Adipose tissue (tissue), 3 donors: Measurements from ENCODE around the gene ATP9A. TPM values are rescaled to one million over a fixed set of nuclear protein-coding genes. Genes with fewer than 3 reads are reported as not detected.
"Not testable (repeated sequence)": the region's sequence is repeated elsewhere in the genome, so short reads cannot be mapped to it uniquely, and the experiment has no call there.

Source experiments
- H3K27ac ChIP-seq: one replicate; pipeline ENCODE4 v1.5.1; 2013; ENCODE audit warnings: low read depth, low read length
- WGBS, 3 donors: extraction: QIAGEN DNeasy Blood & Tissue Kit; methylation state at CpG; one replicate each; pipeline ENCODE4 v1.1.7; 2013; 5-methylcytosine and 5-hydroxymethylcytosine counted together
- polyA plus RNA-seq, 3 donors: library from polyadenylated mRNA; stranded (reverse); fragments of 200-250 nt; gene quantifications; one replicate each; pipeline ENCODE4 v1.2.3, GENCODE V29; 2013
- donor health status: healthy with polysubstance abuse.
- donor health status: Bipolar disorder and iron deficiency.
- donor health status: healthy.

The ATP9A gene, protein sequence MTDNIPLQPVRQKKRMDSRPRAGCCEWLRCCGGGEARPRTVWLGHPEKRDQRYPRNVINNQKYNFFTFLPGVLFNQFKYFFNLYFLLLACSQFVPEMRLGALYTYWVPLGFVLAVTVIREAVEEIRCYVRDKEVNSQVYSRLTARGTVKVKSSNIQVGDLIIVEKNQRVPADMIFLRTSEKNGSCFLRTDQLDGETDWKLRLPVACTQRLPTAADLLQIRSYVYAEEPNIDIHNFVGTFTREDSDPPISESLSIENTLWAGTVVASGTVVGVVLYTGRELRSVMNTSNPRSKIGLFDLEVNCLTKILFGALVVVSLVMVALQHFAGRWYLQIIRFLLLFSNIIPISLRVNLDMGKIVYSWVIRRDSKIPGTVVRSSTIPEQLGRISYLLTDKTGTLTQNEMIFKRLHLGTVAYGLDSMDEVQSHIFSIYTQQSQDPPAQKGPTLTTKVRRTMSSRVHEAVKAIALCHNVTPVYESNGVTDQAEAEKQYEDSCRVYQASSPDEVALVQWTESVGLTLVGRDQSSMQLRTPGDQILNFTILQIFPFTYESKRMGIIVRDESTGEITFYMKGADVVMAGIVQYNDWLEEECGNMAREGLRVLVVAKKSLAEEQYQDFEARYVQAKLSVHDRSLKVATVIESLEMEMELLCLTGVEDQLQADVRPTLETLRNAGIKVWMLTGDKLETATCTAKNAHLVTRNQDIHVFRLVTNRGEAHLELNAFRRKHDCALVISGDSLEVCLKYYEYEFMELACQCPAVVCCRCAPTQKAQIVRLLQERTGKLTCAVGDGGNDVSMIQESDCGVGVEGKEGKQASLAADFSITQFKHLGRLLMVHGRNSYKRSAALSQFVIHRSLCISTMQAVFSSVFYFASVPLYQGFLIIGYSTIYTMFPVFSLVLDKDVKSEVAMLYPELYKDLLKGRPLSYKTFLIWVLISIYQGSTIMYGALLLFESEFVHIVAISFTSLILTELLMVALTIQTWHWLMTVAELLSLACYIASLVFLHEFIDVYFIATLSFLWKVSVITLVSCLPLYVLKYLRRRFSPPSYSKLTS
- 10 to 100 TPM; 10.1 to 38.0 (median 10.4) TPM for polyA plus RNA-seq

- H3K27ac ChIP-seq: no peak within 1 kb of the TSS
Observed at GRCh38 chr20:51767867-51768758, at the start of gene ATP9A. TSS of gene ATP9A (minus strand) at chr20:51768390. CDS start at chr20:51768369, 21 bp downstream.

GRCh38 chr20:51816856-51817255 is 48.7 kb upstream of the ATP9A start:
- H3K27ac ChIP-seq: not testable (repeated sequence)
- 84 to 92% (median 87%) methylated on average over 8 of the region's 8 CpGs for WGBS, 3 donors

More at GRCh38 chr20:51767867-51768758, at the start of gene ATP9A:
- WGBS, 3 donors: 0 to 1% (median 1%) methylated on average over 27 to 119 of the region's 131 CpGs

GRCh38 chr20:51815383-51816076 is 47.3 kb upstream of the ATP9A start:
- WGBS, 3 donors: 61 to 70% (median 65%) methylated on average over 5 of the region's 5 CpGs
- H3K27ac ChIP-seq: no peak overlapping the region

DNA sequence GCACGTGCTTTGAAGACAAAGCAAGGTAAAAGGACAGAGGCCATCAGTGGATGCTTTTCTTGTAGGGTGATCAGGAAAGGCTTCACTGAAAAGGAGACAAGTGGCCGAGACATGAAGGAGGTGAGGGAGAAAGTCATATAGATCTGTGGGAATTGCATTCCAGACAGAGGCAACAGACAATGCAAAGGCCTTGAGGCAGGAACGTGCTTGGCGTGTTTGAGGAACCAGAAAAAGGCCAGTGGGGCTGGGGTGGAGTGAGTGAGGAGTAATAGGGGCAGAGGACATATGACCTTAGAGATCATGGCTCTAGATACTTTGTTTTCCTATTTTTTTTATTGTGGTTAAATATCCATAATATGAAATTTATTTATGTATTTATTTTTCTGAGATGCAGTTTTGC is 44.7 kb upstream of the ATP9A start:
- 84 to 86% (median 85%) methylated on average over 4 of the region's 4 CpGs for WGBS, 3 donors
- no peak overlapping the region for H3K27ac ChIP-seq

DNA sequence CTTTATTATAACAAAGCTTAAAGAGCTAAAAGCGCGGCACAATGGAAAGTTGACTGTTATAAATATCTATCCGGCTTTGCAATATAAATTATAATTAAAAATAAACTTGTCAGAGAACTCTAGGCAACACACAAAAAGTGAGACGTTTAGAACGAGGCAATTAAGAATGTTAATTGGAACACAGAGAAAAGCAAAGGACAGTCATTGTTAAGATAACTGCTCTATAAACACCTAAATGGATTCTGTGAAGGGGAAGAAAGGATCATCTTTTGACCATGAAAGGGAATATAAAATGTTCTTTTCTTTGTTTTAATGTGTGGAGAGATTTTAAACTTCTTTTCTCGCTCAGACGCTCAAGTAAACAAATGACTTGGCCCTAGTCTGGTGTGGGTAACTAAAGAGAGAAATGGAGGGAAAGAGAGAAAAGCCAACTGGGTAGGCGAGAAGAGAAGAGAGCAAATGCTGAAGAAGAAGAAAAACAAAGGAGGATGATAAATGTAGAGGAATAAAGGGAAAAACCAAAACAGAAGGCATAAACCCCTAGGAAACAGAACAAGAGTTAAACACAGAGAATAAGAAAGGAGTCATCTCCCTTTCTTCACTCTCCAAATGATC is 43.4 kb upstream of the ATP9A start:
- WGBS, 3 donors: 74 to 79% (median 79%) methylated on average over 8 of the region's 8 CpGs
- H3K27ac ChIP-seq: no peak overlapping the region

GRCh38 chr20:51811042-51811355 is 42.8 kb upstream of the ATP9A start:
- 76 to 79% (median 78%) methylated on average over 3 of the region's 3 CpGs for WGBS, 3 donors

GRCh38 chr20:51810155-51811041 is 42.2 kb upstream of the ATP9A start:
- WGBS, 3 donors: 85 to 87% (median 86%) methylated on average over 13 of the region's 13 CpGs
- no peak overlapping the region for H3K27ac ChIP-seq

More at GRCh38 chr20:51811042-51811355, 42.8 kb upstream of the ATP9A start:
- no peak overlapping the region for H3K27ac ChIP-seq

GRCh38 chr20:51807720-51808250 is 39.6 kb upstream of the ATP9A start:
- WGBS, 3 donors: 64 to 70% (median 69%) methylated on average over 5 of the region's 5 CpGs

GRCh38 chr20:51804754-51805153 is 36.6 kb upstream of the ATP9A start:
- 89% methylated on average over 7 of the region's 7 CpGs for WGBS, 3 donors
- no peak overlapping the region for H3K27ac ChIP-seq

More at GRCh38 chr20:51807720-51808250, 39.6 kb upstream of the ATP9A start:
- no peak overlapping the region for H3K27ac ChIP-seq

DNA sequence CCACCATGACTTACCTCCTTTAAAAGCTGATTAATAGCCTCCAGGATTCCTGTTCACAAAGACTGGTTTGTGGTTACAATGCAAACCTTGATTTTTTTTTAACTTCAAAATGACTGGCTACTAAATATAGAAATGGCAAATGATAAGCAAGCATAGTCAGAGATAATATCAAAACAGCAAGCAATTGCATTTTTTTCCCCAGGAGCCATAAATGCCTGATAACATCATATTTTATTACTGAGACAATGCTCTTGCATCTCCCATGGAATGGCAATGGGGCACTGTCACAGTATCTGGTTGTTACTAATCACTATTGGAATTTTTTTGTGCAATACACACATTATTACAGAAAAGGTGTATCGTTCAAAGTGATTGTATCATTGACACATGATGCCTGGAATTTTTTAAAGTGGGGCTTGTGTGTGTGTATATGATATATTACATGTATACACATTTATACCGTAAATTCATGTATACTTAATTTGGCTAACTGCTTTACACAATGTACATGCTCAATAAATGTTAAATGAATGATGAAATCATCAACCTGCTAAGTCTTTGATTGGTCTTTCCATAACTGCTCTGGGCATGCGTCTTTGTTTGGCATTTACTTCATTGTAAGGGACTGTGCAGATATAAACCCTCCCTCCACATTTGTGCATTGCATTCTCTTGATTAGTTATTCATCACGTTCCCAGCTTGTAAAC is 35.1 kb upstream of the ATP9A start:
- WGBS, 3 donors: 77 to 81% (median 78%) methylated on average over 4 of the region's 4 CpGs
- H3K27ac ChIP-seq: no peak overlapping the region

GRCh38 chr20:51802170-51802751 is 34.1 kb upstream of the ATP9A start, which contains the start of gene SALL4:
TSS of gene SALL4 (minus strand) at chr20:51802521. CDS start at chr20:51802408, 113 bp downstream.
- H3K27ac ChIP-seq: no peak within 1 kb of the TSS
- 11 to 30% (median 28%) methylated on average over 40 to 44 of the region's 44 CpGs for WGBS, 3 donors

DNA sequence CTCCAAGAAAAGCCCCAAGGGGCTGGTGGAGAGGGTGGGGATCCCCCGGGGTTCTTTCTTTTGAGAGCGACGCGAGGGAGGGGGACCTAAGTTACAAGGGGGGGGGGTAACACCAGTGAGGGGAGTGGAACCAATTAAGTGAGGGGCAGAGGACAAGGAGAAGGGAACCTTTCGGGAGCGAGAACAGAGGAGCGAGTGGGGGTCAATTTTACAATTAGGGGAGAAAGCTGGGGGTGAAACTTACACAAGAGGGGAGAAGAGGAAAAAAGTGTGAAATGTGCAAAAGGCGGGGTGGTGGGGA is 33.6 kb upstream of the ATP9A start:
- 7 to 9% (median 7%) methylated on average over 6 to 8 of the region's 8 CpGs for WGBS, 3 donors
- no peak overlapping the region for H3K27ac ChIP-seq

DNA sequence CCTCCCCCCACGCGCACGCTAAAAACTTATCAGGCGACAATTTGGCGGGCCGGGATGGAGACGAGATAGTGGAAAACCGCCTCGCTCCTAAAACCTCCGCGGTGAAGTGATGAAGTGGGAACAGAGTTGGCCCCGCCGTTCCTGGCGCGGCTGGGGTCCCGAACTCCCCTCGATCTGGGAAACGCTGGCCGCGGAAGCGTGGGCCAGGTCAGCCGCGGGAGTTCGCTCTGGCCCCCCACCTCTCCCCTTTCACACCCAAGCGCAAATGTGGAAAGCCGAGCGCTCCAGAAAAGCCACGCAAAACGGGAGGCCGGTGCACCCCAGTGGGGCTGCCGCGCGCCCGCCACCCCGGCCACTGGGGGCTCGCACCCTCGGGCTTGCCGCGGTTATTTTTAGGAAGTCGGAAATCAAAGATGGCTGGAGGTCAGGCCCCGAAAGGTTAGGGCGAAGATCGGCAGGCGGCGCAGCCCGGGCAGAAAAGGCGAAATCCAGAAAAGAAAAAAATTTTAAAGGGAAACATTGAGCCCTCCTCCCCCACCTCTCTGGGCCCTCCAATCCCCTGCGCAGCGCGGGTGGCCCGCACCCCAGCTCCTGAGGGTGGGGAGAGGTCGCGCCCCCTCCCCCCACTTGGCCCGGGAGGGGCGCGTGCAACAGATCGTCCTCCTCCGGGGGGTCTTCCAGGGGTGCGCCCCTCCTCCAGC is 33.1 kb upstream of the ATP9A start:
- 1% methylated on average over 50 to 59 of the region's 59 CpGs for WGBS, 3 donors
- H3K27ac ChIP-seq: no peak overlapping the region

DNA sequence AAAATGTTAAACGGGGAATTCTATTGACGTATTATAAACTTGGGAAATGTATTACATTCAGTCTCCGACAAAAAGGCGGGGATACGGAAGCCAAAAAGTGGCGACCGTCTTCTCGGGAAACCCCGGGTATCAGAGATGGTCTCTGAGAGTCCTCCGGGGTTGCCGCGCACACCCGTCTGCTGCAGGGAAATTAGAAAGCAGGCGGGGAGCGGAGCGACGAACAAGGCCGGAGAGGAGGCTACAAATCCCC is 32.6 kb upstream of the ATP9A start:
- H3K27ac ChIP-seq: no peak overlapping the region
- 0 to 1% (median 0%) methylated on average over 18 of the region's 18 CpGs for WGBS, 3 donors
